K562 (cell line): ENCODE data around the gene ENKUR. TPM values are rescaled to one million over a fixed set of nuclear protein-coding genes. Genes with fewer than 3 reads are reported as not detected.

Experiments
- DIDO1 ChIP-seq: fragments of 450-650 bp; IDR thresholded peaks from 2 replicates; pipeline ENCODE4 v1.6.1; 2016; ENCODE audit warnings: low read depth, missing biosample characterization, missing genetic modification characterization
- HLTF ChIP-seq: fragments of 450-650 bp; IDR thresholded peaks from 2 replicates; pipeline ENCODE4 v1.6.1; 2016
- KAT7 ChIP-seq: sonication (generic); formaldehyde crosslinking; IDR thresholded peaks from 2 replicates; pipeline ENCODE4 v1.8.0; 2022; ENCODE audit warnings: missing genetic modification reagents, mild to moderate bottlenecking, borderline replicate concordance
- LARP7 ChIP-seq: fragments of 450-650 bp; IDR thresholded peaks from 2 replicates; pipeline ENCODE4 v1.6.1; 2016
- MIER1 ChIP-seq: fragments of 450-650 bp; IDR thresholded peaks from 2 replicates; pipeline ENCODE4 v1.6.1; 2016; ENCODE audit warnings: antibody characterized with exemption, mild to moderate bottlenecking, low read depth
- MXD1 ChIP-seq: fragments of 250-450 bp; sonication (Bioruptor Pico); IDR thresholded peaks from 2 replicates; pipeline ENCODE4 v1.8.0; 2021; ENCODE audit warnings: borderline replicate concordance, mild to moderate bottlenecking, moderate library complexity; ENCODE audit not compliant: poor library complexity, severe bottlenecking
- NR2C1 ChIP-seq, 2 experiments: fragments of 450-650 bp; IDR thresholded peaks; 2 replicates each; pipeline ENCODE4 v1.6.1; 2017; ENCODE audit warnings: mild to moderate bottlenecking in 2 of 2, antibody characterized with exemption in 1 of 2, inconsistent platforms in 1 of 2, missing compliant biosample characterization in 1 of 2, missing genetic modification characterization in 1 of 2
- OTX1 ChIP-seq: fragments of 450-650 bp; formaldehyde crosslinking; IDR thresholded peaks from 2 replicates; pipeline ENCODE4 v1.4.0; 2022; ENCODE audit warnings: mild to moderate bottlenecking
- POLR2B ChIP-seq: fragments of 450-650 bp; IDR thresholded peaks from 2 replicates; pipeline ENCODE4 v1.6.1; 2018; ENCODE audit warnings: low read depth; ENCODE audit not compliant: partially characterized antibody
- POLR2G ChIP-seq: fragments of 200-400 bp; formaldehyde crosslinking; IDR thresholded peaks from 2 replicates; pipeline ENCODE4 v1.6.1; 2017; ENCODE audit warnings: low read depth, mild to moderate bottlenecking, antibody characterized with exemption, low read length, moderate library complexity
- RAD21 ChIP-seq, 2 experiments: fragments of 250-450 bp in 1 of 2; fragments of 450-650 bp in 1 of 2; sonication (Bioruptor Pico) in 1 of 2; formaldehyde crosslinking in 1 of 2; IDR thresholded peaks in 1 of 2; conservative IDR thresholded peaks in 1 of 2; 2 replicates each; pipeline versions ENCODE4 v1.4.0 to v1.8.0; 2020 to 2022; ENCODE audit warnings: mild to moderate bottlenecking in 2 of 2, moderate library complexity in 1 of 2
- SP1 ChIP-seq: sonication (generic); formaldehyde crosslinking; IDR thresholded peaks from 2 replicates; pipeline ENCODE4 v1.8.1; 2022; ENCODE audit warnings: mild to moderate bottlenecking, missing genetic modification reagents
- ZBED1 ChIP-seq: IDR thresholded peaks from 2 replicates; pipeline ENCODE4 v1.6.1; 2014
- ZNF57 ChIP-seq: fragments of 450-650 bp; formaldehyde crosslinking; IDR thresholded peaks from 2 replicates; pipeline ENCODE4 v1.4.0; 2020; ENCODE audit warnings: mild to moderate bottlenecking, moderate library complexity
- ZNF766 ChIP-seq: fragments of 200-800 bp; sonication (Bioruptor generic); conservative IDR thresholded peaks from 2 replicates; pipeline ENCODE4 v1.6.1; 2016; ENCODE audit warnings: missing genetic modification characterization, missing compliant biosample characterization
- polyA plus RNA-seq, 8 experiments: library from polyadenylated mRNA; depleted of rRNA in 4 of 8; stranded (reverse) in 5 of 8; unstranded in 3 of 8; fragments of >200 nt; fragmentation: Nextera tagmentation in 2 of 8; fragmentation: Illumina TruSeq in 1 of 8; extraction: Ambion mirVana in 2 of 8; extraction: Trizol in 1 of 8; gene quantifications; 2 replicates each; pipeline versions ENCODE4 v1.2.1 to v1.2.3, GENCODE V29; 2011 to 2014; ENCODE audit warnings: inconsistent platforms in 1 of 8, missing spikeins in 1 of 8
- total RNA-seq, 7 experiments: library from RNA; depleted of rRNA in 6 of 7; stranded (reverse); fragments of >200 nt in 6 of 7; fragmentation: Illumina TruSeq in 2 of 7; extraction: Trizol in 2 of 7; gene quantifications; 2 replicates each; pipeline versions ENCODE4 v1.2.1 to v1.2.3, GENCODE V29; 2011 to 2021; ENCODE audit warnings: low replicate concordance in 1 of 7
- TF ChIP-seq, protein P1 (sequence below): sonication (generic); formaldehyde crosslinking; IDR thresholded peaks from 2 replicates; pipeline ENCODE4 v1.8.1; 2023; ENCODE audit warnings: mild to moderate bottlenecking, missing genetic modification reagents
- TF ChIP-seq, protein P2 (sequence below): fragments of 450-650 bp; formaldehyde crosslinking; IDR thresholded peaks from 2 replicates; pipeline ENCODE4 v1.4.0; 2020; ENCODE audit warnings: mild to moderate bottlenecking, mixed read lengths
- TF ChIP-seq, protein P3 (sequence below): fragments of 450-650 bp; IDR thresholded peaks from 2 replicates; pipeline ENCODE4 v1.6.1; 2017; ENCODE audit warnings: antibody characterized with exemption, mild to moderate bottlenecking

The ENKUR gene
- total and polyA plus RNA-seq, 9 of the 15 experiments (the other 6 are each of a cell fraction or from before 2014, with no cell fraction given), result 0.06 to 0.46 (median 0.20) TPM

- TF ChIP-seq, protein P1, sequence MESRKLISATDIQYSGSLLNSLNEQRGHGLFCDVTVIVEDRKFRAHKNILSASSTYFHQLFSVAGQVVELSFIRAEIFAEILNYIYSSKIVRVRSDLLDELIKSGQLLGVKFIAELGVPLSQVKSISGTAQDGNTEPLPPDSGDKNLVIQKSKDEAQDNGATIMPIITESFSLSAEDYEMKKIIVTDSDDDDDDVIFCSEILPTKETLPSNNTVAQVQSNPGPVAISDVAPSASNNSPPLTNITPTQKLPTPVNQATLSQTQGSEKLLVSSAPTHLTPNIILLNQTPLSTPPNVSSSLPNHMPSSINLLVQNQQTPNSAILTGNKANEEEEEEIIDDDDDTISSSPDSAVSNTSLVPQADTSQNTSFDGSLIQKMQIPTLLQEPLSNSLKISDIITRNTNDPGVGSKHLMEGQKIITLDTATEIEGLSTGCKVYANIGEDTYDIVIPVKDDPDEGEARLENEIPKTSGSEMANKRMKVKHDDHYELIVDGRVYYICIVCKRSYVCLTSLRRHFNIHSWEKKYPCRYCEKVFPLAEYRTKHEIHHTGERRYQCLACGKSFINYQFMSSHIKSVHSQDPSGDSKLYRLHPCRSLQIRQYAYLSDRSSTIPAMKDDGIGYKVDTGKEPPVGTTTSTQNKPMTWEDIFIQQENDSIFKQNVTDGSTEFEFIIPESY (CRISPR knock-in tag), result no peak
- TF ChIP-seq, protein P2, sequence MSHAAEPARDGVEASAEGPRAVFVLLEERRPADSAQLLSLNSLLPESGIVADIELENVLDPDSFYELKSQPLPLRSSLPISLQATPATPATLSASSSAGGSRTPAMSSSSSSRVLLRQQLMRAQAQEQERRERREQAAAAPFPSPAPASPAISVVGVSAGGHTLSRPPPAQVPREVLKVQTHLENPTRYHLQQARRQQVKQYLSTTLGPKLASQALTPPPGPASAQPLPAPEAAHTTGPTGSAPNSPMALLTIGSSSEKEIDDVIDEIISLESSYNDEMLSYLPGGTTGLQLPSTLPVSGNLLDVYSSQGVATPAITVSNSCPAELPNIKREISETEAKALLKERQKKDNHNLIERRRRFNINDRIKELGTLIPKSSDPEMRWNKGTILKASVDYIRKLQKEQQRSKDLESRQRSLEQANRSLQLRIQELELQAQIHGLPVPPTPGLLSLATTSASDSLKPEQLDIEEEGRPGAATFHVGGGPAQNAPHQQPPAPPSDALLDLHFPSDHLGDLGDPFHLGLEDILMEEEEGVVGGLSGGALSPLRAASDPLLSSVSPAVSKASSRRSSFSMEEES (CRISPR knock-in tag), result no peak
- no peak for TF ChIP-seq ZNF57 (CRISPR knock-in tag)
- peak; percentile 80; the same call in 1 of the 2 replicates for TF ChIP-seq OTX1 (CRISPR knock-in tag)
- peak; percentile 27; the same call in 1 of the 2 replicates for TF ChIP-seq MIER1
- no peak for TF ChIP-seq SP1 (CRISPR knock-in tag)
- TF ChIP-seq POLR2B, result peak; percentile 60
- TF ChIP-seq DIDO1 (tag), result 0 out of 2 replicates have a peak, but pooled peaks have one; percentile 28
- 0 out of 2 replicates have a peak, but pooled peaks have one; percentile 48 for TF ChIP-seq ZNF766 (CRISPR knock-in tag)
- no peak for TF ChIP-seq KAT7 (CRISPR knock-in tag)
- TF ChIP-seq ZBED1, result no peak
- peak; percentile 35; the same call in 1 of the 2 replicates for TF ChIP-seq POLR2G
- TF ChIP-seq LARP7, result 0 out of 2 replicates have a peak, but pooled peaks have one; percentile 38
- TF ChIP-seq, protein P3, sequence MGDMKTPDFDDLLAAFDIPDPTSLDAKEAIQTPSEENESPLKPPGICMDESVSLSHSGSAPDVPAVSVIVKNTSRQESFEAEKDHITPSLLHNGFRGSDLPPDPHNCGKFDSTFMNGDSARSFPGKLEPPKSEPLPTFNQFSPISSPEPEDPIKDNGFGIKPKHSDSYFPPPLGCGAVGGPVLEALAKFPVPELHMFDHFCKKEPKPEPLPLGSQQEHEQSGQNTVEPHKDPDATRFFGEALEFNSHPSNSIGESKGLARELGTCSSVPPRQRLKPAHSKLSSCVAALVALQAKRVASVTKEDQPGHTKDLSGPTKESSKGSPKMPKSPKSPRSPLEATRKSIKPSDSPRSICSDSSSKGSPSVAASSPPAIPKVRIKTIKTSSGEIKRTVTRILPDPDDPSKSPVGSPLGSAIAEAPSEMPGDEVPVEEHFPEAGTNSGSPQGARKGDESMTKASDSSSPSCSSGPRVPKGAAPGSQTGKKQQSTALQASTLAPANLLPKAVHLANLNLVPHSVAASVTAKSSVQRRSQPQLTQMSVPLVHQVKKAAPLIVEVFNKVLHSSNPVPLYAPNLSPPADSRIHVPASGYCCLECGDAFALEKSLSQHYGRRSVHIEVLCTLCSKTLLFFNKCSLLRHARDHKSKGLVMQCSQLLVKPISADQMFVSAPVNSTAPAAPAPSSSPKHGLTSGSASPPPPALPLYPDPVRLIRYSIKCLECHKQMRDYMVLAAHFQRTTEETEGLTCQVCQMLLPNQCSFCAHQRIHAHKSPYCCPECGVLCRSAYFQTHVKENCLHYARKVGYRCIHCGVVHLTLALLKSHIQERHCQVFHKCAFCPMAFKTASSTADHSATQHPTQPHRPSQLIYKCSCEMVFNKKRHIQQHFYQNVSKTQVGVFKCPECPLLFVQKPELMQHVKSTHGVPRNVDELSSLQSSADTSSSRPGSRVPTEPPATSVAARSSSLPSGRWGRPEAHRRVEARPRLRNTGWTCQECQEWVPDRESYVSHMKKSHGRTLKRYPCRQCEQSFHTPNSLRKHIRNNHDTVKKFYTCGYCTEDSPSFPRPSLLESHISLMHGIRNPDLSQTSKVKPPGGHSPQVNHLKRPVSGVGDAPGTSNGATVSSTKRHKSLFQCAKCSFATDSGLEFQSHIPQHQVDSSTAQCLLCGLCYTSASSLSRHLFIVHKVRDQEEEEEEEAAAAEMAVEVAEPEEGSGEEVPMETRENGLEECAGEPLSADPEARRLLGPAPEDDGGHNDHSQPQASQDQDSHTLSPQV, result peak; percentile 31
- TF ChIP-seq HLTF, result 0 out of 2 replicates have a peak, but pooled peaks have one; percentile 46
- no peak for TF ChIP-seq MXD1
- TF ChIP-seq NR2C1 (IDR thresholded peaks at IDR 0.05), result no peak
- no peak for TF ChIP-seq NR2C1 (tag; IDR thresholded peaks at IDR 0.05)
- TF ChIP-seq RAD21 (CRISPR knock-in tag; conservative IDR thresholded peaks at IDR 0.05 in 1 of 2, IDR thresholded peaks at IDR 0.05 in 1 of 2), result peak; percentile 22 to 47
Measured at GRCh38 chr10:24952707-24953645, 63.0 kb downstream of the ENKUR start (continued).
